ENCODE results near the gene ITGA11.

ITGA11 gene

GRCh38 chr15:68360721-68361120, 71.2 kb downstream of the ITGA11 start:
- Histone ChIP-seq H3K4me2 (ENCODE audit: low read length) (no peak overlapping the region), H3K9ac (ENCODE audit: low read length) (no peak overlapping the region), H3F3A (ENCODE audit: insufficient read depth, low read length) (no peaks in the 10 kb centered on the region), H3K4me1 (ENCODE audit: insufficient read depth, low read length, severe bottlenecking) (no peaks in the 10 kb centered on the region), H3K27me3 (ENCODE audit: insufficient read depth, low read length) (no peaks in the 10 kb centered on the region; the same call in 1 of the 2 replicates), H3K9me3 (ENCODE audit: low read length) (no peaks in the 10 kb centered on the region), H3K36me3 (ENCODE audit: insufficient read depth, low read length) (no peaks in the 10 kb centered on the region), H3K79me2 (ENCODE audit: insufficient read depth, low read length) (no peaks in the 10 kb centered on the region), H3K4me3 (ENCODE audit: low read depth, low read length, poor library complexity, severe bottlenecking) (no peak overlapping the region), H2AFZ (ENCODE audit: low read length) (no peak overlapping the region), H3K27ac (ENCODE audit: low read depth, low read length, poor library complexity, severe bottlenecking) (no peak overlapping the region), H3K9me2 (ENCODE audit: low read depth, low read length) (no peaks in the 10 kb centered on the region), H4K20me1 (ENCODE audit: insufficient read depth, low read length) (no peaks in the 10 kb centered on the region)
- TF ChIP-seq EZH2 (IDR thresholded peaks at IDR 0.05; ENCODE audit: borderline replicate concordance, low read length) (no peak), CTCF (IDR thresholded peaks at IDR 0.05; ENCODE audit: low read length) (no peak)

- no peak overlapping the region for H2AFZ ChIP-seq (ENCODE audit: low read length)
- H3K4me2 ChIP-seq (ENCODE audit: low read length) = no peak overlapping the region
- H3K4me3 ChIP-seq (ENCODE audit: low read depth, low read length, poor library complexity, severe bottlenecking) = no peak overlapping the region
- H3K9ac ChIP-seq (ENCODE audit: low read length) = no peak overlapping the region
- no peaks in the 10 kb centered on the region for H3F3A ChIP-seq (ENCODE audit: insufficient read depth, low read length)
- H3K27ac ChIP-seq (ENCODE audit: low read depth, low read length, poor library complexity, severe bottlenecking) = no peak overlapping the region
- H3K27me3 ChIP-seq (ENCODE audit: insufficient read depth, low read length) = peaks cover 4% of the 10 kb centered on the region; the same call in 1 of the 2 replicates
- H3K79me2 ChIP-seq (ENCODE audit: insufficient read depth, low read length) = no peaks in the 10 kb centered on the region
- no peaks in the 10 kb centered on the region for H3K9me2 ChIP-seq (ENCODE audit: low read depth, low read length)
- no peaks in the 10 kb centered on the region for H3K36me3 ChIP-seq (ENCODE audit: insufficient read depth, low read length)
- TF ChIP-seq EZH2 (IDR thresholded peaks at IDR 0.05; ENCODE audit: borderline replicate concordance, low read length) = no peak
- TF ChIP-seq CTCF (IDR thresholded peaks at IDR 0.05; ENCODE audit: low read length) = no peak
- no peaks in the 10 kb centered on the region for H3K9me3 ChIP-seq (ENCODE audit: low read length)
- peaks cover 5% of the 10 kb centered on the region for H3K4me1 ChIP-seq (ENCODE audit: insufficient read depth, low read length, severe bottlenecking)
- H4K20me1 ChIP-seq (ENCODE audit: insufficient read depth, low read length) = no peaks in the 10 kb centered on the region
These were observed 75.2 kb downstream of the ITGA11 start for GRCh38 chr15:68356778-68357177.

GRCh38 chr15:68354923-68355322, 77.0 kb downstream of the ITGA11 start:
- H2AFZ ChIP-seq (ENCODE audit: low read length) = no peak overlapping the region
- H3K27ac ChIP-seq (ENCODE audit: low read depth, low read length, poor library complexity, severe bottlenecking) = no peak overlapping the region
- no peaks in the 10 kb centered on the region for H4K20me1 ChIP-seq (ENCODE audit: insufficient read depth, low read length)
- TF ChIP-seq EZH2 (IDR thresholded peaks at IDR 0.05; ENCODE audit: borderline replicate concordance, low read length) (no peak), CTCF (IDR thresholded peaks at IDR 0.05; ENCODE audit: low read length) (no peak)
- no peaks in the 10 kb centered on the region for H3K36me3 ChIP-seq (ENCODE audit: insufficient read depth, low read length)
- H3K9ac ChIP-seq (ENCODE audit: low read length) = no peak overlapping the region
- peaks cover 5% of the 10 kb centered on the region for H3K4me1 ChIP-seq (ENCODE audit: insufficient read depth, low read length, severe bottlenecking)
- H3K9me2 ChIP-seq (ENCODE audit: low read depth, low read length) = no peaks in the 10 kb centered on the region
- no peaks in the 10 kb centered on the region for H3F3A ChIP-seq (ENCODE audit: insufficient read depth, low read length)
- H3K79me2 ChIP-seq (ENCODE audit: insufficient read depth, low read length) = no peaks in the 10 kb centered on the region
- H3K4me3 ChIP-seq (ENCODE audit: low read depth, low read length, poor library complexity, severe bottlenecking) = no peak overlapping the region
- H3K9me3 ChIP-seq (ENCODE audit: low read length) = no peaks in the 10 kb centered on the region
- H3K27me3 ChIP-seq (ENCODE audit: insufficient read depth, low read length) = peaks cover 4% of the 10 kb centered on the region; the same call in 1 of the 2 replicates
- H3K4me2 ChIP-seq (ENCODE audit: low read length) = no peak overlapping the region

Measured in OCI-LY1 (cell line).